C4-2B (cell line): ENCODE measurements around the gene SNX25.

Experiments used
- H3K27ac ChIP-seq: fragments of 450-650 bp; 2 replicates; pipeline ENCODE4 v1.5.1; 2017
- CTCF ChIP-seq: fragments of 450-650 bp; conservative IDR thresholded peaks from 2 replicates; pipeline ENCODE4 v1.5.1; 2017; ENCODE audit warnings: mild to moderate bottlenecking
- ZFX ChIP-seq: fragments of 450-650 bp; IDR thresholded peaks from 2 replicates; pipeline ENCODE4 v1.6.1; 2017

The SNX25 gene

GRCh38 chr4:185339941-185340340 is 130.5 kb downstream of the SNX25 start:
- no peak overlapping the region for H3K27ac ChIP-seq
- TF ChIP-seq CTCF (no peak), ZFX (no peak)

- TF ChIP-seq CTCF (no peak), ZFX (no peak)
- no peak overlapping the region for H3K27ac ChIP-seq
These were observed 132.0 kb downstream of the SNX25 start for GRCh38 chr4:185341377-185341776.

GRCh38 chr4:185341841-185342240 is 132.4 kb downstream of the SNX25 start:
- no peak overlapping the region for H3K27ac ChIP-seq
- no peak for TF ChIP-seq CTCF

- no peak overlapping the region for H3K27ac ChIP-seq
- TF ChIP-seq ZFX (no peak), CTCF (no peak)
These were observed 134.6 kb downstream of the SNX25 start for GRCh38 chr4:185343726-185344581.

- no peak overlapping the region for H3K27ac ChIP-seq
- no peak for TF ChIP-seq ZFX
- TF ChIP-seq CTCF = no peak
These were observed 135.5 kb downstream of the SNX25 start for GRCh38 chr4:185344743-185345538.

DNA sequence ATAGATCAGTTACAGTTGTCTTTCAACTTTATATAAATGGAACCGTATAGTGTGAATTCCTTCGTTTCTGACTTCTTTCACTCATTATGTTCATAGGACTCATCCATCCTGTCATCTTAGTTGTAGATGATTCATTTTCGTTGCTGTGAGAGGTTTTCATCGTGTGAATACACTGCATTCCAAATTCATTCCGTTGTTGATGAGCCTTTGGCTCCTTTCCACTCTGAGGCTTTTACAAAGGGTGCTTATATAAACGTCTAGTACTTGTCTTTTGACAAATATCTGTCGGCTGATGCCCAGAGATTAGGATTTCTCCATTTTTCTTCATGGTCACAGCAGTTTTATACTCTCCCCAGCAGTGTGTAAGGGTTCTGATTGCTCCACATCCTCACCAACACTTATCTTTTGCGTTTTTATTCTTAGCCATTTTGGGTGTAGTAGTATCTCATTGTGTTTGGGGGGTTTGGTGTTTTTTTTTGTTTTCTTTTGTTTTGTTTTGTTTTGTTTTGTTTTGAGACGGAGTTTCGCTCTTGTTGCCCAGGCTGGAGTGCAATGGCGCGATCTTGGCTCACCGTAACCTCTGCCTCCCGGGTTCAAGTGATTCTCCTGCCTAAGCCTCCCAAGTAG is 137.7 kb downstream of the SNX25 start:
- H3K27ac ChIP-seq = no peak overlapping the region
- TF ChIP-seq CTCF (no peak), ZFX (no peak)

GRCh38 chr4:185351691-185352090 is 142.3 kb downstream of the SNX25 start:
- TF ChIP-seq CTCF (no peak), ZFX (no peak)
- H3K27ac ChIP-seq = no peak overlapping the region; the same call in 1 of the 2 replicates
